Measurements from ENCODE around the gene CSTF2.

Gene CSTF2

DNA sequence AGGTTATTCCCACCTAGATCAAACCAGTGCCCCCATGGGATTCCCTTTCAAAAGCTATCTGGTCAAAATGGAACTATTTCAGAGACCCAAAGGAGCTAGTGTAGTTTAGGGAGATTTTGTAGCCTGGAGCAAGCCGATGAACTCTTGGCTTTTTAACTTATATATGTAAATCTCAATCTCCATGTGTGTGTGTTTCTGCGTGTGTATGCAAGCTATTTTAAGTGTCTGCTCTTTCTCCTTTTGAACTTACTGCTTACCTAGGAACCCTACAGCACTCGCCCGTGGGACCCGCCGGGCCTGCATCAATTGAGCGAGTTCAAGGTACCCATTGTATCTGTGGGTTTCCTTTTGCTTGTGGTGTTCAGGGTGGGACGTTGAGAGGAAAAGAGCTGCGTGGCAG lies 10.4 kb downstream of the CSTF2 start:
- no peak overlapping the region for H3K4me3 ChIP-seq (ENCODE audit: low read depth, low read length)
- DNase-seq (ENCODE audit: low read depth) = no peak
- TF ChIP-seq, protein P1, sequence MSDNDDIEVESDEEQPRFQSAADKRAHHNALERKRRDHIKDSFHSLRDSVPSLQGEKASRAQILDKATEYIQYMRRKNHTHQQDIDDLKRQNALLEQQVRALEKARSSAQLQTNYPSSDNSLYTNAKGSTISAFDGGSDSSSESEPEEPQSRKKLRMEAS (IDR thresholded peaks at IDR 0.05; ENCODE audit: low read depth, low read length) = no peak
- TF ChIP-seq POLR2A (IDR thresholded peaks at IDR 0.05; ENCODE audit: extremely low read depth, insufficient read length) (no peak), MYC (IDR thresholded peaks at IDR 0.05; ENCODE audit: low read depth, low read length) (no peak)
- TF ChIP-seq, protein P2, sequence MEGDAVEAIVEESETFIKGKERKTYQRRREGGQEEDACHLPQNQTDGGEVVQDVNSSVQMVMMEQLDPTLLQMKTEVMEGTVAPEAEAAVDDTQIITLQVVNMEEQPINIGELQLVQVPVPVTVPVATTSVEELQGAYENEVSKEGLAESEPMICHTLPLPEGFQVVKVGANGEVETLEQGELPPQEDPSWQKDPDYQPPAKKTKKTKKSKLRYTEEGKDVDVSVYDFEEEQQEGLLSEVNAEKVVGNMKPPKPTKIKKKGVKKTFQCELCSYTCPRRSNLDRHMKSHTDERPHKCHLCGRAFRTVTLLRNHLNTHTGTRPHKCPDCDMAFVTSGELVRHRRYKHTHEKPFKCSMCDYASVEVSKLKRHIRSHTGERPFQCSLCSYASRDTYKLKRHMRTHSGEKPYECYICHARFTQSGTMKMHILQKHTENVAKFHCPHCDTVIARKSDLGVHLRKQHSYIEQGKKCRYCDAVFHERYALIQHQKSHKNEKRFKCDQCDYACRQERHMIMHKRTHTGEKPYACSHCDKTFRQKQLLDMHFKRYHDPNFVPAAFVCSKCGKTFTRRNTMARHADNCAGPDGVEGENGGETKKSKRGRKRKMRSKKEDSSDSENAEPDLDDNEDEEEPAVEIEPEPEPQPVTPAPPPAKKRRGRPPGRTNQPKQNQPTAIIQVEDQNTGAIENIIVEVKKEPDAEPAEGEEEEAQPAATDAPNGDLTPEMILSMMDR (IDR thresholded peaks at IDR 0.05; ENCODE audit: low read depth, low read length) = no peak

DNA sequence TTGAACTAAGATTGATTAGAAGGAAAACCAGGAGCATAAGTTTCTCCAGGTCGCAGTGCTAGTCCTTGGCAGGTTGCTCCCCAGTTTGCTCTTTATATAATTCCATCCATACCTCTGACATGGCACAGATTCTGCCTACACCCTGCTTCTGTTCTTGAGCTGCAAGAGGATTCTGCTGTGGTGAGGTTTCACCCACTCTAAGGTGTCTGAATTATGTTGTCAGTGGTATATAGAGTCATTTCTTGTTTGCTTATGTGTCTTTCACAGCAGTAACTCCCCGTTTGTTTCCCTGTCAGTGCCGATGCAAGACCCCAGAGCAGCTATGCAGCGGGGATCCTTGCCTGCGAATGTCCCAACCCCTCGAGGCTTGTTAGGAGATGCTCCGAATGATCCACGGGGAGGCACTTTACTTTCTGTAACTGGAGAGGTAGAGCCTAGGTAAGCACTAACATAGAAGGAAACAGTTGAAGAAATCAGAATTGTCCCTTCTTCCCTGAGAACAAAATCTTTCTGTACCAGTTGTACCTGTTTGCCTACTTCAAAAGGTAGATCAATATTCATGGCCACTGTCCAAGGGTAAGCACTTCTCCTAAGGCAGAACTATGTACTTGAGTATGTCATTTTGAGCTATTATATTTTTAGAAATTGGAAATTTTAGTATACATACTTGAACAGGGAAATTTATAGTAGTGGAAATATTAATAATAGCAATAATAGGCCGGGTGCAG lies 11.2 kb downstream of the CSTF2 start:
- DNase-seq (ENCODE audit: low read depth) = no peak
- no peak for TF ChIP-seq POLR2A (IDR thresholded peaks at IDR 0.05; ENCODE audit: extremely low read depth, insufficient read length)
- TF ChIP-seq, protein P1 (IDR thresholded peaks at IDR 0.05; ENCODE audit: low read depth, low read length) = no peak
- TF ChIP-seq MYC (IDR thresholded peaks at IDR 0.05; ENCODE audit: low read depth, low read length) = no peak
- TF ChIP-seq, protein P2 (IDR thresholded peaks at IDR 0.05; ENCODE audit: low read depth, low read length) = no peak

DNA sequence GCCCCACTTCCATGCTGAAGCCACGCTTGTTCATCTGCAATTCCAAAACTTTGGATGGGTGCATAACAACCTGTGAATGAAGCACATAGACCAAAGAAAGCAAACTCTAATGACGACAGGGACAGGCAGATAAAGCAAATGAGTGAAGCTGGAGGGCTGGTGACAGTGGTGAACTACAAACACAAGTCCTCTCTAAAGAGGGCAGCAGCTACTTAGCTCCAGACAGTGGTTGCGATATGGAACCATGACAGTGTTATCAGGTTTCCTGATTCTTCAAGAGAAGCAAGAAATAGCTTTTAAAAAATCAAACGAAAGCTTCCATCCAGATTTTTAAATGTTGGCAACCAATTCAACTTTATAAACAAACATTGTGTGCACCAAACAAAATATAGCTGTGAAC lies 30.1 kb downstream of the CSTF2 start:
- DNase-seq (ENCODE audit: low read depth) = no peak
- H3K4me3 ChIP-seq (ENCODE audit: low read depth, low read length) = no peak overlapping the region
- TF ChIP-seq POLR2A (IDR thresholded peaks at IDR 0.05; ENCODE audit: extremely low read depth, insufficient read length) (no peak), MYC (IDR thresholded peaks at IDR 0.05; ENCODE audit: low read depth, low read length) (no peak)
- TF ChIP-seq, protein P1 (IDR thresholded peaks at IDR 0.05; ENCODE audit: low read depth, low read length) = no peak
- TF ChIP-seq, protein P2 (IDR thresholded peaks at IDR 0.05; ENCODE audit: low read depth, low read length) = no peak

More for the DNA sequence above, 11.2 kb downstream of the CSTF2 start:
- H3K4me3 ChIP-seq (ENCODE audit: low read depth, low read length) = no peak overlapping the region

DNA sequence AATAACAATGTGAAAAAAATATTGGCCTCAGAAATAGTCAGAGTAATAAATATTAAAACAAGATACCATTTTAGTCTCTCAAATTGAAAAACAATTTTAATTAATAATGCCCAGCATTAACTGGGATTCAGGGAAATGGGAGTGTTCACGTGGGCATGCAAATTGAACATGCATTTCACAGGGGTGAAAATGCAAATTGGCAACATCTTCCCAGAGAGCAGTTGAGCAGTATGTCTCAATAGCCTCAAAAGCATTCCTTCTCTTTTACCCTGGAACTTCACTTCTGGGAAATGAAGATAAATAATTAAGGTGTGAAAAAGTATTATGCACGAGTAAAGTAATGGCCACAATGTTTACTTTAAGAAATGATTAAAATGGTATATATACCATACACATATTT lies 32.6 kb downstream of the CSTF2 start:
- TF ChIP-seq POLR2A (IDR thresholded peaks at IDR 0.05; ENCODE audit: extremely low read depth, insufficient read length) (no peak), MYC (IDR thresholded peaks at IDR 0.05; ENCODE audit: low read depth, low read length) (no peak)
- TF ChIP-seq, protein P1 (IDR thresholded peaks at IDR 0.05; ENCODE audit: low read depth, low read length) = no peak
- TF ChIP-seq, protein P2 (IDR thresholded peaks at IDR 0.05; ENCODE audit: low read depth, low read length) = no peak
- no peak overlapping the region for H3K4me3 ChIP-seq (ENCODE audit: low read depth, low read length)
- no peak for DNase-seq (ENCODE audit: low read depth)

DNA sequence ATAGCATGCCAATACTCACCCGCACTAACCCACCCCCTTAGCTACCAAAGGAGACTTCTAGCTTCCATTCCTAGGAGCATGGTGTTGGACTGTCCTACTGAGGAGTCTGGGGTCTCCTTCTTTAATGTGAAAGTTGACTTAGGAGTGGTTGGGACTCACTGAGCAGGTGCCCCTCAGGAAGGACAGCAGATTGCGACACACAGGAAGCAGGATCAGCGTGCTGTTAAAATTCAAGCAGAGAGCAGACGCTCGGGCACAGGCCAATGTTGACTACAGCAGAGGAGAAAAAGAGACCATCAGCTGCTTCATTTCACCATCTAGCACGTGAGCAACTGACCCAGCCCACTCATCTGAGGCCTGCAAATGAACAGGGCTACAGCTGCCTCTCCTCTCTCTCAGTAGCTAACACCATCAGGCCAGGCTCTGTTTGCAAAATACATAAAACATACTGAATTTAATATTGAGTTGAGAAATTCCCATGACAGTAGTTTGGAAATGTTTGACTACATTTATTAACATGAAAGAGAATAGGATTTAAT lies 43.2 kb downstream of the CSTF2 start:
- H3K4me3 ChIP-seq (ENCODE audit: low read depth, low read length) = no peak overlapping the region
- DNase-seq (ENCODE audit: low read depth) = peak; percentile 26
- TF ChIP-seq POLR2A (IDR thresholded peaks at IDR 0.05; ENCODE audit: extremely low read depth, insufficient read length) (no peak), MYC (IDR thresholded peaks at IDR 0.05; ENCODE audit: low read depth, low read length) (no peak)
- TF ChIP-seq, protein P2 (IDR thresholded peaks at IDR 0.05; ENCODE audit: low read depth, low read length) = no peak
- TF ChIP-seq, protein P1 (IDR thresholded peaks at IDR 0.05; ENCODE audit: low read depth, low read length) = no peak

All from NB4 (cell line).